ENCODE measurements around the gene NEURL3.
"Not testable (repeated sequence)": the region's sequence is repeated elsewhere in the genome, so short reads cannot be mapped to it uniquely, and the experiment has no call there.

The NEURL3 gene

GRCh38 chr2:96477458-96477857 is 27.7 kb downstream of the NEURL3 start:
- no peak for DNase-seq

- no peak for DNase-seq
These were observed 33.4 kb downstream of the NEURL3 start for GRCh38 chr2:96471772-96472171.

- DNase-seq = peak; percentile 40 to 51
These were observed 34.5 kb downstream of the NEURL3 start for GRCh38 chr2:96470636-96471035.

- no peak for DNase-seq
These were observed 35.0 kb downstream of the NEURL3 start for GRCh38 chr2:96470109-96470508.

GRCh38 chr2:96468904-96469303 is 36.3 kb downstream of the NEURL3 start:
- DNase-seq = no peak

- no peak for DNase-seq
These were observed 40.5 kb downstream of the NEURL3 start for GRCh38 chr2:96464651-96465050.

GRCh38 chr2:96464061-96464460 is 41.1 kb downstream of the NEURL3 start:
- no peak for DNase-seq

GRCh38 chr2:96463119-96463518 is 42.0 kb downstream of the NEURL3 start:
- no peak for DNase-seq

GRCh38 chr2:96461616-96462015 is 43.5 kb downstream of the NEURL3 start:
- not testable (repeated sequence) for DNase-seq

GRCh38 chr2:96452053-96452452 is 53.1 kb downstream of the NEURL3 start:
- DNase-seq = no peak

GRCh38 chr2:96449637-96450036 is 55.5 kb downstream of the NEURL3 start:
- DNase-seq = no peak

GRCh38 chr2:96449174-96449573 is 56.0 kb downstream of the NEURL3 start:
- DNase-seq = no peak

- no peak for DNase-seq
These were observed 57.4 kb downstream of the NEURL3 start for GRCh38 chr2:96447726-96448125.
